Measurements from ENCODE around the gene FRYL. TPM values are rescaled to one million over a fixed set of nuclear protein-coding genes. Genes with fewer than 3 reads are reported as not detected.
"Not testable (repeated sequence)": the region's sequence is repeated elsewhere in the genome, so short reads cannot be mapped to it uniquely, and the experiment has no call there.

Gene FRYL
- total RNA-seq, 1 donor from 2014 or later: 65.5 TPM

- TF ChIP-seq, protein P1, sequence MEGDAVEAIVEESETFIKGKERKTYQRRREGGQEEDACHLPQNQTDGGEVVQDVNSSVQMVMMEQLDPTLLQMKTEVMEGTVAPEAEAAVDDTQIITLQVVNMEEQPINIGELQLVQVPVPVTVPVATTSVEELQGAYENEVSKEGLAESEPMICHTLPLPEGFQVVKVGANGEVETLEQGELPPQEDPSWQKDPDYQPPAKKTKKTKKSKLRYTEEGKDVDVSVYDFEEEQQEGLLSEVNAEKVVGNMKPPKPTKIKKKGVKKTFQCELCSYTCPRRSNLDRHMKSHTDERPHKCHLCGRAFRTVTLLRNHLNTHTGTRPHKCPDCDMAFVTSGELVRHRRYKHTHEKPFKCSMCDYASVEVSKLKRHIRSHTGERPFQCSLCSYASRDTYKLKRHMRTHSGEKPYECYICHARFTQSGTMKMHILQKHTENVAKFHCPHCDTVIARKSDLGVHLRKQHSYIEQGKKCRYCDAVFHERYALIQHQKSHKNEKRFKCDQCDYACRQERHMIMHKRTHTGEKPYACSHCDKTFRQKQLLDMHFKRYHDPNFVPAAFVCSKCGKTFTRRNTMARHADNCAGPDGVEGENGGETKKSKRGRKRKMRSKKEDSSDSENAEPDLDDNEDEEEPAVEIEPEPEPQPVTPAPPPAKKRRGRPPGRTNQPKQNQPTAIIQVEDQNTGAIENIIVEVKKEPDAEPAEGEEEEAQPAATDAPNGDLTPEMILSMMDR (IDR thresholded peaks at IDR 0.05; ENCODE audit: unreplicated experiment): no peak
- Mint-ChIP-seq H3K4me1 (ENCODE audit: low read depth) (peaks cover 8% of the 10 kb centered on the region), H3K36me3 (ENCODE audit: insufficient read depth) (peaks cover 7% of the 10 kb centered on the region), H3K27ac (no peak overlapping the region), H3K27me3 (no peaks in the 10 kb centered on the region), H3K9me3 (ENCODE audit: low read depth) (peaks cover 9% of the 10 kb centered on the region), H3K4me3 (ENCODE audit: low read depth) (no peak overlapping the region)
- DNase-seq (ENCODE audit: low spot score, unreplicated experiment): no peak
These were observed 27.4 kb downstream of the FRYL start for GRCh38 chr4:48752726-48753125.

- TF ChIP-seq, protein P1 (IDR thresholded peaks at IDR 0.05; ENCODE audit: unreplicated experiment): no peak
- Mint-ChIP-seq H3K4me1 (ENCODE audit: low read depth) (peaks cover 8% of the 10 kb centered on the region), H3K27me3 (no peaks in the 10 kb centered on the region), H3K4me3 (ENCODE audit: low read depth) (no peak overlapping the region), H3K9me3 (ENCODE audit: low read depth) (peaks cover 9% of the 10 kb centered on the region), H3K36me3 (ENCODE audit: insufficient read depth) (peaks cover 7% of the 10 kb centered on the region), H3K27ac (no peak overlapping the region)
- no peak for DNase-seq (ENCODE audit: low spot score, unreplicated experiment)
These were observed 27.8 kb downstream of the FRYL start for GRCh38 chr4:48752246-48752645.

- Mint-ChIP-seq H3K4me3 (ENCODE audit: low read depth) (no peak overlapping the region), H3K4me1 (ENCODE audit: low read depth) (peaks cover 8% of the 10 kb centered on the region), H3K9me3 (ENCODE audit: low read depth) (no peaks in the 10 kb centered on the region), H3K27me3 (no peaks in the 10 kb centered on the region), H3K36me3 (ENCODE audit: insufficient read depth) (peaks cover 3% of the 10 kb centered on the region), H3K27ac (peak overlapping the region; percentile 21)
- no peak for DNase-seq (ENCODE audit: low spot score, unreplicated experiment)
- TF ChIP-seq, protein P1 (IDR thresholded peaks at IDR 0.05; ENCODE audit: unreplicated experiment): no peak
These were observed 31.0 kb downstream of the FRYL start for GRCh38 chr4:48748949-48749596.

- Mint-ChIP-seq H3K27ac (peak overlapping the region; percentile 38), H3K4me1 (ENCODE audit: low read depth) (peaks cover 8% of the 10 kb centered on the region), H3K4me3 (ENCODE audit: low read depth) (no peak overlapping the region), H3K36me3 (ENCODE audit: insufficient read depth) (peaks cover 1% of the 10 kb centered on the region), H3K9me3 (ENCODE audit: low read depth) (no peaks in the 10 kb centered on the region), H3K27me3 (no peaks in the 10 kb centered on the region)
- TF ChIP-seq, protein P1 (IDR thresholded peaks at IDR 0.05; ENCODE audit: unreplicated experiment): no peak
- no peak for DNase-seq (ENCODE audit: low spot score, unreplicated experiment)
These were observed 33.3 kb downstream of the FRYL start for GRCh38 chr4:48746608-48747362.

DNA sequence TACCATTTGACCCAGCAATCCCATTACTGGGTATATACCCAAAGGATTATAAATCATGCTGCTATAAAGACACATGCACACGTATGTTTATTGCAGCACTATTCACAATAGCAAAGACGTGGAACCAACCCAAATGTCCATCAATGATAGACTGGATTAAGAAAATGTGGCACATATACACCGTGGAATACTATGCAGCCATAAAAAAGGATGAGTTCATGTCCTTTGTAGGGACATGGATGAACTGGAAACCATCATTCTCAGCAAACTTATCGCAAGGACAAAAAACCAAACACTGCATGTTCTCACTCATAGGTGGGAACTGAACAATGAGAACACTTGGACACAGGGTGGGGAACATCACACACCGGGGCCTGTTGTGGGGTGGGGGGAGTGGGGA, 34.9 kb downstream of the FRYL start:
- H3K27me3 Mint-ChIP-seq; H3K27ac Mint-ChIP-seq; H3K4me3 Mint-ChIP-seq (ENCODE audit: low read depth); H3K9me3 Mint-ChIP-seq (ENCODE audit: low read depth); H3K36me3 Mint-ChIP-seq (ENCODE audit: insufficient read depth); DNase-seq (ENCODE audit: low spot score, unreplicated experiment): not testable (repeated sequence)
- peaks cover 13% of the 10 kb centered on the region for H3K4me1 Mint-ChIP-seq (ENCODE audit: low read depth)
